GM23338 (cell line): ENCODE results near the gene SEMA3C.

Source experiments
- EZH2phosphoT487 ChIP-seq: fragments of 200-600 bp; sonication (generic); IDR thresholded peaks from one replicate; pipeline ENCODE4 v1.8.1; 2018; ENCODE audit warnings: antibody characterized with exemption; ENCODE audit not compliant: unreplicated experiment
- JUNB ChIP-seq: IDR thresholded peaks from one replicate; pipeline ENCODE4 v1.6.1; 2016; ENCODE audit warnings: antibody characterized with exemption; ENCODE audit not compliant: unreplicated experiment
- TF ChIP-seq, protein P1 (sequence below), 2 experiments: fragments of 200-600 bp in 1 of 2; sonication (generic) in 1 of 2; conservative IDR thresholded peaks; 2 replicates each; pipeline versions ENCODE4 v1.5.1 to v1.6.1; 2016 to 2017; ENCODE audit warnings: antibody characterized with exemption in 2 of 2, low read depth in 2 of 2, mild to moderate bottlenecking in 2 of 2, moderate library complexity in 1 of 2
- TF ChIP-seq, protein P2 (sequence below): IDR thresholded peaks from one replicate; pipeline ENCODE4 v1.6.1; 2018; ENCODE audit warnings: antibody characterized with exemption; ENCODE audit not compliant: unreplicated experiment

GRCh38 chr7:80875537-80876120 lies 43.2 kb downstream of the SEMA3C start:
- TF ChIP-seq, protein P1, sequence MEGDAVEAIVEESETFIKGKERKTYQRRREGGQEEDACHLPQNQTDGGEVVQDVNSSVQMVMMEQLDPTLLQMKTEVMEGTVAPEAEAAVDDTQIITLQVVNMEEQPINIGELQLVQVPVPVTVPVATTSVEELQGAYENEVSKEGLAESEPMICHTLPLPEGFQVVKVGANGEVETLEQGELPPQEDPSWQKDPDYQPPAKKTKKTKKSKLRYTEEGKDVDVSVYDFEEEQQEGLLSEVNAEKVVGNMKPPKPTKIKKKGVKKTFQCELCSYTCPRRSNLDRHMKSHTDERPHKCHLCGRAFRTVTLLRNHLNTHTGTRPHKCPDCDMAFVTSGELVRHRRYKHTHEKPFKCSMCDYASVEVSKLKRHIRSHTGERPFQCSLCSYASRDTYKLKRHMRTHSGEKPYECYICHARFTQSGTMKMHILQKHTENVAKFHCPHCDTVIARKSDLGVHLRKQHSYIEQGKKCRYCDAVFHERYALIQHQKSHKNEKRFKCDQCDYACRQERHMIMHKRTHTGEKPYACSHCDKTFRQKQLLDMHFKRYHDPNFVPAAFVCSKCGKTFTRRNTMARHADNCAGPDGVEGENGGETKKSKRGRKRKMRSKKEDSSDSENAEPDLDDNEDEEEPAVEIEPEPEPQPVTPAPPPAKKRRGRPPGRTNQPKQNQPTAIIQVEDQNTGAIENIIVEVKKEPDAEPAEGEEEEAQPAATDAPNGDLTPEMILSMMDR (conservative IDR thresholded peaks at IDR 0.05; ENCODE audit: low read depth in 2 of 2) = no peak
- TF ChIP-seq EZH2phosphoT487 (no peak), JUNB (no peak)
- TF ChIP-seq, protein P2, sequence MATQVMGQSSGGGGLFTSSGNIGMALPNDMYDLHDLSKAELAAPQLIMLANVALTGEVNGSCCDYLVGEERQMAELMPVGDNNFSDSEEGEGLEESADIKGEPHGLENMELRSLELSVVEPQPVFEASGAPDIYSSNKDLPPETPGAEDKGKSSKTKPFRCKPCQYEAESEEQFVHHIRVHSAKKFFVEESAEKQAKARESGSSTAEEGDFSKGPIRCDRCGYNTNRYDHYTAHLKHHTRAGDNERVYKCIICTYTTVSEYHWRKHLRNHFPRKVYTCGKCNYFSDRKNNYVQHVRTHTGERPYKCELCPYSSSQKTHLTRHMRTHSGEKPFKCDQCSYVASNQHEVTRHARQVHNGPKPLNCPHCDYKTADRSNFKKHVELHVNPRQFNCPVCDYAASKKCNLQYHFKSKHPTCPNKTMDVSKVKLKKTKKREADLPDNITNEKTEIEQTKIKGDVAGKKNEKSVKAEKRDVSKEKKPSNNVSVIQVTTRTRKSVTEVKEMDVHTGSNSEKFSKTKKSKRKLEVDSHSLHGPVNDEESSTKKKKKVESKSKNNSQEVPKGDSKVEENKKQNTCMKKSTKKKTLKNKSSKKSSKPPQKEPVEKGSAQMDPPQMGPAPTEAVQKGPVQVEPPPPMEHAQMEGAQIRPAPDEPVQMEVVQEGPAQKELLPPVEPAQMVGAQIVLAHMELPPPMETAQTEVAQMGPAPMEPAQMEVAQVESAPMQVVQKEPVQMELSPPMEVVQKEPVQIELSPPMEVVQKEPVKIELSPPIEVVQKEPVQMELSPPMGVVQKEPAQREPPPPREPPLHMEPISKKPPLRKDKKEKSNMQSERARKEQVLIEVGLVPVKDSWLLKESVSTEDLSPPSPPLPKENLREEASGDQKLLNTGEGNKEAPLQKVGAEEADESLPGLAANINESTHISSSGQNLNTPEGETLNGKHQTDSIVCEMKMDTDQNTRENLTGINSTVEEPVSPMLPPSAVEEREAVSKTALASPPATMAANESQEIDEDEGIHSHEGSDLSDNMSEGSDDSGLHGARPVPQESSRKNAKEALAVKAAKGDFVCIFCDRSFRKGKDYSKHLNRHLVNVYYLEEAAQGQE = no peak
